ENCODE data around the gene ZNF148.

- TF ChIP-seq CTCF (IDR thresholded peaks at IDR 0.05) = no peak
- TF ChIP-seq USF2 (CRISPR knock-in tag; IDR thresholded peaks at IDR 0.05) = no peak
- no peak for TF ChIP-seq RELA (CRISPR knock-in tag; IDR thresholded peaks at IDR 0.05; ENCODE audit: borderline replicate concordance)
- TF ChIP-seq HMGA2 (CRISPR knock-in tag; IDR thresholded peaks at IDR 0.05) = no peak
- no peak for TF ChIP-seq ZNF671 (CRISPR knock-in tag; IDR thresholded peaks at IDR 0.05)
- no peak for TF ChIP-seq MLX (CRISPR knock-in tag; IDR thresholded peaks at IDR 0.05)
- TF ChIP-seq ESRRA (CRISPR knock-in tag; IDR thresholded peaks at IDR 0.05; ENCODE audit: borderline replicate concordance) = no peak
- TF ChIP-seq AFF4 (CRISPR knock-in tag; IDR thresholded peaks at IDR 0.05; ENCODE audit: borderline replicate concordance) = no peak
- no peak for TF ChIP-seq ZBTB43 (CRISPR knock-in tag; IDR thresholded peaks at IDR 0.05)
- no peak for TF ChIP-seq ATF3 (CRISPR knock-in tag; conservative IDR thresholded peaks at IDR 0.05)
- TF ChIP-seq SP1 (CRISPR knock-in tag; conservative IDR thresholded peaks at IDR 0.05) = no peak
- TF ChIP-seq E2F4 (CRISPR knock-in tag; IDR thresholded peaks at IDR 0.05; ENCODE audit: borderline replicate concordance, low read depth) = no peak
- TF ChIP-seq ZNF138 (CRISPR knock-in tag; conservative IDR thresholded peaks at IDR 0.05) = no peak
- no peak for TF ChIP-seq MAX (CRISPR knock-in tag; IDR thresholded peaks at IDR 0.05)
Observed at GRCh38 chr3:125324341-125324740, 50.8 kb downstream of the ZNF148 start.
